GM13976 (cell line): Measurements from ENCODE around the gene LUC7L3.

ENCODE experiments used
- DNase-seq: peaks from one replicate; pipeline ENCODE4 v3.0.0; 2012; ENCODE audit warnings: low spot score
- CTCF ChIP-seq: IDR thresholded peaks from 2 replicates; pipeline ENCODE4 v1.5.1; 2012; ENCODE audit warnings: borderline replicate concordance, mild to moderate bottlenecking; ENCODE audit not compliant: insufficient read depth; ENCODE audit errors: extremely low read depth, missing control alignments, control extremely low read depth
- in situ Hi-C: fragments of 300-500 bp; cut with MboI; formaldehyde crosslinking; loops from one replicate; pipeline ENCODE4 v1.12.0; 2022; ENCODE audit warnings: low sequenced_read_pairs, mixed read lengths, inconsistent platforms; ENCODE audit not compliant: unreplicated experiment

LUC7L3 gene

GRCh38 chr17:50781167-50781566 lies 61.8 kb downstream of the LUC7L3 start:
- TF ChIP-seq CTCF, result no peak
- no peak for DNase-seq
- in situ Hi-C loops, result no loop called here

GRCh38 chr17:50783193-50783660 lies 63.8 kb downstream of the LUC7L3 start:
- DNase-seq, result peak; percentile 91
- in situ Hi-C loops, result no loop called here
- peak; percentile 98 for TF ChIP-seq CTCF

GRCh38 chr17:50783905-50784304 lies 64.5 kb downstream of the LUC7L3 start:
- no peak for TF ChIP-seq CTCF
- in situ Hi-C loops, result no loop called here
- DNase-seq, result no peak

GRCh38 chr17:50785126-50785525 lies 65.7 kb downstream of the LUC7L3 start:
- in situ Hi-C loops, result loop anchor here (5.0 kb wide), 1 partner anchor 57 kb away; no protein-coding TSS in a partner anchor
- no peak for DNase-seq
- no peak for TF ChIP-seq CTCF

- DNase-seq, result no peak
- in situ Hi-C loops, result loop anchor here (5.0 kb wide), 1 partner anchor 56 kb away; no protein-coding TSS in a partner anchor
- no peak for TF ChIP-seq CTCF
Observed at GRCh38 chr17:50785946-50786570, 66.7 kb downstream of the LUC7L3 start.

- no peak for TF ChIP-seq CTCF
- in situ Hi-C loops, result loop anchor here (5.0 kb wide), 1 partner anchor 55 kb away; no protein-coding TSS in a partner anchor
- no peak for DNase-seq
Observed at GRCh38 chr17:50787106-50787505, 67.7 kb downstream of the LUC7L3 start.

- TF ChIP-seq CTCF, result no peak
- no peak for DNase-seq
- in situ Hi-C loops, result no loop called here
Observed at GRCh38 chr17:50790618-50791017, 71.2 kb downstream of the LUC7L3 start.
